OCI-LY1 (cell line): ENCODE data around the gene KLHL25.

Experiments used
- EZH2 ChIP-seq: fragments of 200-600 bp; sonication (generic), shearing (Covaris generic); IDR thresholded peaks from 2 replicates; pipeline ENCODE4 v1.8.0; 2017; ENCODE audit warnings: borderline replicate concordance, mixed run types, mild to moderate bottlenecking, antibody characterized with exemption, low read length, moderate library complexity, mixed read lengths
- TF ChIP-seq, protein P1 (sequence below): fragments of 200-600 bp; sonication (generic), shearing (Covaris generic); IDR thresholded peaks from 2 replicates; pipeline ENCODE4 v1.5.1; 2017; ENCODE audit warnings: mild to moderate bottlenecking, antibody characterized with exemption, low read length, moderate library complexity, mixed read lengths

- TF ChIP-seq, protein P1, sequence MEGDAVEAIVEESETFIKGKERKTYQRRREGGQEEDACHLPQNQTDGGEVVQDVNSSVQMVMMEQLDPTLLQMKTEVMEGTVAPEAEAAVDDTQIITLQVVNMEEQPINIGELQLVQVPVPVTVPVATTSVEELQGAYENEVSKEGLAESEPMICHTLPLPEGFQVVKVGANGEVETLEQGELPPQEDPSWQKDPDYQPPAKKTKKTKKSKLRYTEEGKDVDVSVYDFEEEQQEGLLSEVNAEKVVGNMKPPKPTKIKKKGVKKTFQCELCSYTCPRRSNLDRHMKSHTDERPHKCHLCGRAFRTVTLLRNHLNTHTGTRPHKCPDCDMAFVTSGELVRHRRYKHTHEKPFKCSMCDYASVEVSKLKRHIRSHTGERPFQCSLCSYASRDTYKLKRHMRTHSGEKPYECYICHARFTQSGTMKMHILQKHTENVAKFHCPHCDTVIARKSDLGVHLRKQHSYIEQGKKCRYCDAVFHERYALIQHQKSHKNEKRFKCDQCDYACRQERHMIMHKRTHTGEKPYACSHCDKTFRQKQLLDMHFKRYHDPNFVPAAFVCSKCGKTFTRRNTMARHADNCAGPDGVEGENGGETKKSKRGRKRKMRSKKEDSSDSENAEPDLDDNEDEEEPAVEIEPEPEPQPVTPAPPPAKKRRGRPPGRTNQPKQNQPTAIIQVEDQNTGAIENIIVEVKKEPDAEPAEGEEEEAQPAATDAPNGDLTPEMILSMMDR, result no peak
- TF ChIP-seq EZH2, result no peak
Observed at GRCh38 chr15:85768595-85769168, 26.0 kb downstream of the KLHL25 start.
